HCT116 (cell line): ENCODE results near the gene CDCA4.

Experiments used
- EZH2phosphoT487 ChIP-seq: fragments of 200-600 bp; IDR thresholded peaks from 2 replicates; pipeline ENCODE4 v1.6.1; 2018; ENCODE audit warnings: antibody characterized with exemption, borderline replicate concordance
- ZNF274 ChIP-seq: fragments of 200-500 bp; sonication (Bioruptor generic); IDR thresholded peaks from 2 replicates; pipeline ENCODE4 v1.6.1; 2014; ENCODE audit warnings: mild to moderate bottlenecking, low read depth, low read length, inconsistent platforms

GRCh38 chr14:104993306-104993705 is 27.6 kb downstream of the CDCA4 start:
- TF ChIP-seq ZNF274 (no peak), EZH2phosphoT487 (no peak)
